NOMO-1 (cell line): ENCODE results near the gene PRAME.
A peak's percentile ranks its signal among the peaks of the same experiment; 100 is the strongest.
"Not testable (repeated sequence)": the region's sequence is repeated elsewhere in the genome, so short reads cannot be mapped to it uniquely, and the experiment has no call there.

Experiments used
- DNase-seq, 2 experiments: peaks; one replicate each; lab custom pipeline; 2025; ENCODE audit not compliant: unreplicated experiment in 2 of 2; lab: John Stamatoyannopoulos, UW

The PRAME gene

DNA sequence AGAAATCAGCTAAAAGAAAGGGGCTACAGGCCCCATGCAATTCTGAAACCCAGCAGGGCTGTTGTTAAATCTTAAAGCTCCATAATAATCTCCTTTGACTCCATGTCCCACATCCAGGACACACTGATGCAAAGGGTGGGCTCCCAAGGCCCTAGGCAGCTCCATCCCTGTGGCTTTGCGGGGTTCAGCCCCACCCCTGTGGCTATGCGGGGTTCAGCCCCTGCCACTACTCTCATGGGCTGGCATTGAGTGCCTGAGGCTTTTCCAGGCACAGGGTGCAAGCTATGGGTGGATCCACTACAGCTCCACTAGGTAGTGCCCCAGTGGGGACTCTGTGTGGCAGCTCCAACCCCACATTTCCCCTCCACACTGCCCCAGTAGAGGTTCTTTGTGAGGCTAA lies 30.3 kb downstream of the PRAME start:
- no peak for DNase-seq

DNA sequence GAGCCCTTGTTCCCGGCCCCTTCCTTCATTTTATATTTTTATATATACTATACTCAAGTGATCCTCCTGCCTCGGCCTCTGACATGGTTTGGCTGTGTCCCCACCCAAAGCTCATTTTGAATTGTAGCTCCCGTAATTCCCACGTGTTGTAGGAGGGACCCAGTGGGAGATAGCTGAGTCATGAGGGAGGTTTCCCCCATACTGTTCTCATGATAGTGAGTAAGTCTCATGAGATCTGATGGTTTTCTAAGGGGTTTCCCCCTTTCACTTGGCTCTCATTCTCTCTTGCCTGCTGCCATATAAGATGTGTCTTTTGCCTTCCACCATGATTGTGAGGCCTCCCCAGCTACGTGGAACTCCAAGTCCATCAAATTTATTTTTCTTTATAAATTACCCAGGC lies 31.8 kb downstream of the PRAME start:
- no peak for DNase-seq

DNA sequence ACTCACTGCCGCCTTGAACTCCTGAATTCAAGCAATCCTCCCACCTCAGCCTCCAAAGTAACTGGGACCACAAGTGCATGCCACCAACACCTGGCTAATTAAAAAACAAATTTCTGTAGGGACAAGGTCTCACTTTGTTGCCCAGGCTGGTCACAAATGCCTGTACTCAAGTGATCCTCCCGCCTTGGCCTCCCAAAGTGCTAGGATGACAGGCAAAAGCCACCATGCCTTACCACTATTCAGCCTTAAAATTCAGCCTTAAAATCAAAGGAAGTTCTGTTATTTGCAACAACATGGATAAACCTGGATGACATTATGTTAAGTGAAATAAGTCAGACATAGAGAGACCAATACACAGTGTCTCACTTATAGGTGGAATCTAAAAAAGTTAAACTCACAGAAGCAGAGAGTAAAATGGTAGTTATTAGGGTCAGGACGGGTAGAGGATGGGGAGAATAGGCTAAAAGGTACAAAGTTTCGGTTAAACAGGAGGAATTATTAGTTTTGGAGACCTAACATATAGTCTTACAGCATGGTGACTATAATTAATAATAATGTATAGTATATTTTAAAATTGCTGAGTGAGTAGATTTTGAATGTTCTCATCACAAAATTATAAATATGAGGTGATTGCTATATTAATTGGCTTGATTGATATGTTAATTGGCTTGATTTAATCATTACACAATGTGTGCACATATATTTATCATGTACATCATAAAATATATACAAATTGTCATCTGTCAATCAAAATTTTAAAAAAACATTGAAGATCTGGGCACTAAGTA lies 32.7 kb downstream of the PRAME start:
- no peak for DNase-seq

DNA sequence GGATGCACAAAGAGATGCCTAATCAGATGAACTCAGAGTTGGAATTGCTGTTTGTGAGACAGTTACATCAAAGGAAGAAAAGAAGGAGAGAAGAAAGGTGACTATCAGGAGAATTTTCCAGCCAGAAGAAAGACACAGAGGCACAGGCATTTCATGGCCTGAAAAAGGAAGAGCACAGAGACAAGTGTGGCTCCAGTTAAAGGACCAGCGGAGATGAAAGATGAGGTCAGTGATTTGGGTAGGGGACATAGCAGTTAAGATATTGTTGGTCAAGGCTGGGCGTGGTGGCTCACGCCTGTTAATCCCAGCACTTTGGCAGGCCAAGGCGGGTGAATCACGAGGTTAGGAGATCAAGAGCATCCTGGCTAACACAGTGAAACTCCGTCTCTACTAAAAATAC lies 35.6 kb downstream of the PRAME start:
- DNase-seq, result no peak

DNA sequence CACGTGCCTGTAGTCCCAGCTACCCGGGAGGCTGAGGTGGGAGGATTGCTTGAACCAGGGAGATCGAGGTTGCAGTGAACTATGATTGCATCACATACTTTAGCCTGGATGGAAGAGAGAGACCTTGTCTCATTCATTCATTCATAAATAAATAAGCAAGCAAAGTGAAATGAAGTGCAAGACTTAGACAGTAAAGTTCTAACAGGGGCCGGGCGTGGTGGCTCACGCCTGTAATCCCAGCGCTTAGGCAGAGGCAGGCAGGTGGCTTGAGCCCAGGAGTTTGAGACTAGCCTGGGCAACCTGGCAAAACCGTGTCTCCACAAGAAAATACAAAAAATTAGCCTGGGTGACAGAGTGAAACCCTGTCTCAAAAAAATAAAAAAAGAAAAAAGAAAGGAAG lies 37.4 kb downstream of the PRAME start:
- no peak for DNase-seq

DNA sequence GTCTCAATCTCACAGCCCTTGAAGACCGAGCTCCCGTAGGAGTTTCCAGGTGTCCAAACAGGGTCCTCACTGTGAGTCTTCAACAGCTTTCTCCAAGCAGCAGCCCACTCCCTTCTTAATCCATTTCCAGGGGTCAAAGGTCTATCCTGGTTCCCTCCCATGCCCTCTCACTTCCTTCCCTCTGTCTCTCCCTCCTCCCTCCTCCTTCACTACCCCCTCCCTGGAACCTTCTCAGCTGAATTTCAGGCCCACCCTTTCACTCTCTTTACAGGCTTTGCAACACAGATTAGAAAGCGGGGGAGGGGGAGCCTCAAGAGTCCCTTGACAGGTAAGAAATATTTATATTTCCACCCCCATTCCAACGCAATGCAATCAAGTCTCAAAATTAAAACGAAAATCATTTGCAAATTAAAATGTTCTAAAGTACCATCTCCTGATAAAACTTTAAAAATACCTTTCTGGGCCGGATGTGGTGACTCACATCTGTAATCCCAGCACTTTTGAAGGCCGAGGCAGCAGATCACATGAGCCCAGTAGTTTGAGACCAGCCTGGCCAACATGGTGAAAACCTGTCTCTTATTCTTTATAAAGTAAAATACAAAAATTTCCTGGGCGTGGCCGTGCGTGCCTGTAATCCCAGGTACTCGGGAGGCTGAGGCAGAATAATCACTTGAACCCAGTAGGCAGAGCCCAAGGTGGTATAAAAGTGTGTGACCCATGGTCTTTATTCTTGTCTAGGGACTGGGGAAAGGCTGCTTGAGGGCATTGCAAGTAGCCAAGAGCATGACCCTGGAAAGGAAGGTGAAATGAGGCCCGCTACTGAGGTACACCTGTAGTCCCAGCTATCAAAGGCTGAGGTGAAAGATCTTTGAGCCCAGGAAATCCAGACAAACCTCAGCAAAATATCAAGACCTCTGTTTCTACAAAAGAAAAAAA lies 38.1 kb downstream of the PRAME start:
- no peak for DNase-seq

DNA sequence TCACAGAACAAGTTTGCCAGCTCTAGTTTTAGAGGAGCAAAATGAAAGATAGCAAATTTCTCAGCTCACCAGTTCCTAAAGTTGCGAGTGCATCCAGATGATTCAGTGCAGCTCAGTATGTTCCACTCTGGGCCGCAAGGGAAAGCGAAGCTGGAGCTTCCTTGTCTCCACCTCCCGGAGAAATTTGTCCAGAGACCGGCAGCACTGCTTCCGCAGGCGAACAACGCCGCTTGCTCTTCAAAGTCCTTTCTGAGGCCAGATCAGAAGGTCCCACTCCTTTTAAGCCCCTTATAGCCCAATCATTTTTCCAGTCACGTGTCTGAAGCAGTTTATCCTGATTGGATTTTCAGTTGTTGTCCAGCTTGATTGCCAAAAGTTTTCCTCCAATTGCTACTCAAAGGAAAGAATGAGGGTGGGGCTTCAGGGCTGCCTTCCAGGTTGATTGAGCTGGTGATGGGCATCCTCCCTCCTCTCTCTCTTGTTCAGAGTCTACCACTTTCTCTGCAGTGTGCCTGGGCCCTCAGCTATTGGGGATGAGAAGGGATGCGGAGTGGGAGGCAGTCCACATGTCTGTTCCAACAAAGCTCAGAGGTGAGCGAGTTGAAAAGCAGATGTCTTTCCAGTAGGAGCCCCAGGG lies 38.9 kb downstream of the PRAME start, which contains the start of gene ZNF280A:
Gene ZNF280A, minus strand, starts transcription at position 251 of the 637 bp plus-strand sequence. CDS start 4,640 bp downstream, outside the sequence.
- DNase-seq, result no peak

DNA sequence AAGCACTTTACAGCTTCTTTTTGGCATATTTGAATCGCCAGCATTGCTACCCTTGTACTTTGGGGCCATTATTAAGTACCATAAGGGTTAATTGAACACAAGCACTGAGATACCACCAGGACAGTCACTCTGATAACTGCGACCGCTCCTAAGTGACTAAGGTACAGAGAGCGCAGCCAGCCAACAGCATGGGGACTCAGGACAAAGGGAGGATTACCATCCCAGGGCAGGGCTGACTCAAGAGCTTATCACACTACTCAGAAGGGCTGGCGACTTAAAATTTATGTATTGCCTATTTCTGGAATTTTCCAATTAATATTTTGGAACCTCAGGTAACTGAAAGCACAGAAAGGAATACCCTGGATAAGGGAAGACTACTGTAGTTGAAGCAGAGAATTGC lies 39.5 kb downstream of the PRAME start:
- DNase-seq, result no peak

DNA sequence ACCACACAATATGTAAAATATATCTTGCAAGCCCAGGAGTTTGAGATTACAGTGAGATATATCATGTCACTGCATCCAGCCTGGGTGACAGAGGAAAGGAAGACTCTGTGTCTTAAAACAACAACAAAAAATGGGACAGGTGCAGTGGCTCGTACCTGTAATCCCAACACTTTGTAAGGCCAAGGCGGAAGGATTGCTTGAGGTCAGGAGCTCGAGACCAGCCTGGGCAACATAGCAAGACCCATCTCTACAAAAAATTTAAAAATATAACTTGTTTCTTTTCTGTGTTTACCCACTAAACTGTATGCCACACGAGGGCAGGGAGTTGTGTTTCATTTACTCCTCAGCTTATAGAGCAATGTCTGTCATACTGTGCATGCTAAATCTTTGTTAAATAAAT lies 42.1 kb downstream of the PRAME start:
- no peak for DNase-seq

DNA sequence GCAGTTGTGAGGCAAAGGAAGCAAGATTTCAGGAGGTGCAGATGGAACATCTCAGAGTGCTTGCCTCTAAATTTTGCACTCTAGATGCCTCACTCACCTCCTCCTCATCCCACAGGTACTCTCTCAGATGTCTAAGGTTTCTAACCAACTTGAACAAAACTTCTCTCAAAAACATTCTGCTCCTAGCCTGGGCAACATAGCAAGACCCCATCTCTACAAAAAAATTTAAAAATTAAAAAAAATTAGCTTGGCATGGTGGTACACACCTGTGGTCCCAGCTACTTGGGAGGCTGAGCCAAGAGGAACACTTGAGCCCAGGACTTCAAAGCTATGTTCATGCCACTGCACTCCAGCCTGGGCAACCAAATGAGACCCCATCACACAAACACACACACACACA lies 43.2 kb downstream of the PRAME start:
- no peak for DNase-seq

DNA sequence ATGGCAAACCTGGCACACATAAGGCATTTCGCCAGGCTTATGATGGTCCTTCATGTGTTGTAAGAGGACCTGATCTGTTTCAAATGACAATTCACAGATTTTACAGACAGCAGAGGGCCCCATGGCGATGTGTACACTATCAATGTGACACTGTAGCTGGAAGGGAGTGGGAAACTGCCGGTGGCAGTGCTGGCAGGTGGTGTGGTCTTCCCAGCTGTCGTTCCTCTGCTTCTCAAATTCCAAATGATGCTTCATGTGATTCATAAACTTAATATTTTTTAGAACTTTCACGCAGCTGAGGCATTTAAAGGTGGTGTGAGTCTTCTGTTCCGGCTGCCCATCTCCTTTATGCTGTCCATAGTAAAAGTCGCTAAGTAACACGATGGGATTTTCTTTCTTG lies 44.6 kb downstream of the PRAME start:
- not testable (repeated sequence) for DNase-seq

DNA sequence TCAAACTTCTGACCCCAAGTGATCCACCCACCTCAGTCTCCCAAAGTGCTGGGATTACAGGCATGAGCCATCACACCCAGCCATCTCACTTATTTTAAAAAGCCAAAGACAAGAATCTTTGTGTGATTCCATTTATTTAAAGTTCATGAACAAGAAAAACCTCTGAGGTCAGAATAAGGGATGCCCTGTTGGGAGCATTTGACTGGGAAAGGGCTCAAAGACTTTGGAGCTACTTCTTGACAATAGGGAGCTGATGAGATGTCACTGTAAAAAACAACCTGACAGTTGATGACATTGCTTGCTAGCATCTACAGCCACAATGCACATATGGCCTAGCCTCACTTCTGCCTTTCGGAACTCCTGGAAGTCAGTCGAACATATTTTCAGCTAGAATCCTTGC lies 45.4 kb downstream of the PRAME start:
- no peak for DNase-seq

DNA sequence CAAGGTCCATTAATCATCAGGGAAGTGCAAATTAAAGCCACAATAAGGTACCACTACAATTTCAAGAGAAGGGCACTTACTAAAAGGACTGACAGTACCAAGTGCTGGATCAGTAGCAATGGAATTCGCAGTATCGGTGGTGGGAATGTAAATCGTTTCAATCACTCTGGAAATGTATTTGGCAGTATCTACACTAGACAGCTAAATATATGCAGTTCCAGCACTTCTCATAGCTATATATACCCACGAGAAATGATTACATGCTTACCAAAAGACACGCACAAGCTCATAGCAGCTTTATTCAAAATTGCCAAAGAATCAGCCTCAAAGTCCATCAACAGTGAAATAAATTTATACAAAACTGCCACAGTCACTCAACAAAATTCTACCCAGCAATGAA lies 46.1 kb downstream of the PRAME start:
- no peak for DNase-seq

DNA sequence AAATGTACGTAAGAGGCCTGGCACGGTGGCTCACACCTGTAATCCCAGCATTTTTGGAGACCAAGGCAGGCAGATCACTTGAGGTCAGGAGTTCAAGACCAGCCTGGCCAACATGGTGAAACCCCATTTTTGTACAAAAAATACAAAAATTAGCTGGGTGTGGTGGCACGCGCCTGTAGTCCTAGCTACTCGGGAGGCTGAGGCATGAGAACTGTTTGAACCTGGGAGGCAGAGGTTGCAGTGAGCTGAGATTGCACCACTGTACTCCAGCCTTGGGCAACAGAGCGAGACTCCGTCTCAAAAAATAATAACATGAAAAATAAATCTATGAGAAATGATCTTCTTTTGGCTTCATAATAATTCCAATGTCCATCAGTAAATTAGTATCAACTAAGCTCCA lies 48.2 kb downstream of the PRAME start:
- DNase-seq, result not testable (repeated sequence)

DNA sequence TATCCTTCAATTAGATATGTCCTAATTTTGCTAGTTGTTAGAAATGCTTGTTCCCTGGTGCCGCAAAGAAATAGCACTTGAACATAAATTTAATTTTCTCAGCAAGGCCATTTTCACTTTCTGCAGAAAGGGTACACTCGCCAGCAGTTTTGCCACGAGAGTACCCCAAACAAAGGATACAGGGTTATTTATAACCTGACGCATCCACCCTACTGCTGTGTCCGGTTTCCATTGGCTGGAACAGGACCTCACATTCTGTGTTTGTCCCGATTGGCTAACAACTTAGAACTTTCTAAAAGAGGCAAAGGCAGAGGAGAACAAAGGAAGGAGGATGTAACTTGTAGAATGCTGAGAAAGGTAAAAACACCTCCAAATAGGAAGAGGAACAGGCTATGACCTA lies 49.2 kb downstream of the PRAME start:
- DNase-seq, result not testable (repeated sequence)

DNA sequence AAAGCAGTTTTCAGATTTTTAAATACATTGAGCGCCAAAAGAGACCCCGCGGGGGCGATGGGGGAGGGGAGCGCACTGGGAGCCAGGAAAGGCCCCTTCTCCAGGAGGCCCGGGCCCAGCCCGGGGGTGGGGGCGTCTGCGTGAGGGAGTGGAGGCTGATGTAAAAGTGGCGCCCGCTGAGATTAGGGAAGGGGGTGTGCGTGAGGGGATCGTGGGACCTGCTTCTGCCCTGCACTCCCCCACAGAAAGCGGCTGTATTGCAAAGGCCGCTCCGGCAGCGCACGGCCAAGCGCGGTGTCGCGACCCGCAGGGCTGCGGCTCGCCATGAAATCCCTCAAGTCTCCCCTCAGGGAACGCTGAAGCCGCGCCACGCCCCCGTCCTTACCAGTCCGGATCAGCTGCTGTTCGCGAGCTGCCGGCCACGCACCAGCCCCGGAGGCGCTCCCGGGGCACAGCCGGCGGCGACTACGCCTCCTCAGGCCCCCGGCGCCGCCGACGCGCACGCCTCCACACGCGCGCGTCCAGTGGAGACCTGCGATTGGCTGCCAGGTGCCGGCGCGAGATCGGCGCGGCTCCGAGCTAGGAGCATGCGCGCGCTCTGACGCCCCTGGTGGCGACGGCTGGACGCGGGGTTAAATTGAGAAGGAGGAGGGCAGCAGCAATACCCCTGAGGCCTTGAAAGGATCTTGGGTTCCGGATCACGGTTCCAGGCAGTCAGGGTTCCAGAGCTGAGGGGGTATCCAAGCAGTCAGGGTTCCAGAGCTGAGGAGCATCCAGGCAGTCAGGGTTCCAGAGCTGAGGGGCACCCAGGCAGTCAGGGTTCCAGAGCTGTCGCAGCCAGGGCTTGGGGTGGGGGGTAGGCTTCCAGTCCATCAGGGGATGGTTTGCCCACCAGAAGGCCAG lies 50.5 kb downstream of the PRAME start, which contains the start of gene ZNF280B:
Gene ZNF280B, minus strand, starts transcription at position 469 of the 903 bp plus-strand sequence. CDS start 19,344 bp downstream, outside the sequence.
- peak; percentile 70 to 88 for DNase-seq

DNA sequence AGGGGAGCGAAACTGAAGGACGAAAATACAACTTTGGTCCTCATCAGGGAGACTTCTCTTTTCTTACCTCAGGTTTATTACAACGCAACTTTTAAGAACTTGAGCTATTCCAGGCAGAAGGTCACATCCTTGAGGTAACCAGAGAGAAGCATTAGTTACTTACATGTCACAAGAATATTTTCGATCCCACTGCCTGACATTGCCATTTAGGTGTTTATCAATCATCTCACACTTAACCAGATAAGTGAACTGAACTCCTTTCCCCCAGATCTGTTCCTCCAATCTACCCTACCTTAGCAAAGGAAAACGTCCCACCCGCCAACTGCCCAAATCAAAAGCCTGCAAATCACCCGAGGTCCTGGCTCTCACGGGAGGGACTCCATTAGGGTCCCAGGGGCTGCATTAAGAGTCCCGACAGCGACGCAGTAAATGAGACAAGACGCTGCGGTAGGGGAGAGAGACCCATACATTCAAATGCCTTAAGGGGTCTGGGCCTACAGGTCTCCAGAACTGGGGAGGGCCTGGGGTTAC lies 51.3 kb downstream of the PRAME start:
- DNase-seq, result no peak

DNA sequence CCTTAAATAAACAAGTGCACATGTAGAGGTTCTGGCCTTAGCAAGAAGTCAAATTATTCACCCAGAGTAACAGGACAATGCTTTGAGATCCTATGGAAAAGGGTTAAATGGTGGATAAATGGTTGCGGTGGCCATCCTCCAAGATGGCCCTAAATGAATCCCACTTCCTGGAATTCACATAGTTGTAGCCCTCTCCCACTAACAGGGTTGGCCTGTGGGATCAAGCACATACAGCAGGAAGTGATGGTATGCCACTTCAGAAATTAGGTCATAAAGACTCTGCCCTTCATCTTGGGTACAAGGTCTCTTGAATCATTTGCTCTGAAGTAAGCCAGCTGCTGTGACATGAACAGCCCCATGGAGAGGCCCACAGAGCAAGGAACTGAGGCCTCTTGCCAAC lies 52.3 kb downstream of the PRAME start:
- no peak for DNase-seq

DNA sequence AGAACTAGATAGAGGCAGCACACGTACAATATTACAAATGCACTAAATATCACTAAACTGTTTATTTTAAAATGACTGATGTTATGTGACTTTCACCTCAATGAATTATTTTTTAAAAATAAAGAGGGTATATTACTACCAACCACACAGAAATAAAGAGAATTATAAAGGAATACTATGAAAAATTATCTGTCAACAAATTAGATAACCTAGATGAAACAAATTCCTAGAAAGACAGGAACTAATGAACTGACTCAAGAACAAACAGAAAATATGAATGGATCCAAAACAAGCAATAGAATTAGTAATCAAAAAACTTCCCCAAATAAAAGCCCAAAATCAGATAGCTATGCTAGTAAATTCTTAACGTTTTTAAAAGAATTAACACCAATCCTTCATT lies 60.8 kb downstream of the PRAME start:
- DNase-seq, result no peak
